ENCODE data around the gene DRD4. TPM values are rescaled to one million over a fixed set of nuclear protein-coding genes. Genes with fewer than 3 reads are reported as not detected.
A peak's percentile ranks its signal among the peaks of the same experiment; 100 is the strongest.

DRD4 gene
- not detected in 2 replicates for total RNA-seq

DNA sequence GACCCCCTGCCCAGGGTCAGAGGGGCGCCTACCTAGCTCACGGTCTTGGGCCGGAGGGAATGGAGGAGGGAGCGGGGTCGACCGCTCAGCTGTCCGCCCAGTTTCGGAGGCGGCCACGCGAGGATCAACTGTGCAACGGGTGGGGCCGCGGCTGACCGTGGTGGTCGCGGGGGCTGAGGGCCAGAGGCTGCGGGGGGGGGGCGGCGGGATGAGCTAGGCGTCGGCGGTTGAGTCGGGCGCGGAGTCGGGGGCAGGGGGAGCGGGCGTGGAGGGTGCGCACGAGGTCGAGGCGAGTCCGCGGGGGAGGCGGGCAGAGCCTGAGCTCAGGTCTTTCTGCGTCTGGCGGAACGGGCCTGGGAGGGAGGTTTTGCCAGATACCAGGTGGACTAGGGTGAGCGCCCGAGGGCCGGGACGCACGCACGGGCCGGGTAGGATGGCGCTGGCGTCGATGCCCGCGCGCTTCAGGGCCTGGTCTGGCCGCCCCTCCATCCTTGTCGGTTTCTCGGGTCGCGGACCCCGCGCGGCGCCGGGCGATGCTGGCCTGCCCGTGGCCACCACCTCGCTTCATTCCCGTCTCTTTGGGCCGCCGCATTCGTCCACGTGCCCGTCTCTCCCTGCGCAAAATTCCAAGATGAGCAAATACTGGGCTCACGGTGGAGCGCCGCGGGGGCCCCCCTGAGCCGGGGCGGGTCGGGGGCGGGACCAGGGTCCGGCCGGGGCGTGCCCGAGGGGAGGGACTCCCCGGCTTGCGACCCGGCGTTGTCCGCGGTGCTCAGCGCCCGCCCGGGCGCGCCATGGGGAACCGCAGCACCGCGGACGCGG lies at the start of gene DRD4:
DRD4 (plus strand) TSS at position 759 of the 822 bp plus-strand sequence; CDS start at position 795, 36 bp downstream.
- TF ChIP-seq, protein P1, sequence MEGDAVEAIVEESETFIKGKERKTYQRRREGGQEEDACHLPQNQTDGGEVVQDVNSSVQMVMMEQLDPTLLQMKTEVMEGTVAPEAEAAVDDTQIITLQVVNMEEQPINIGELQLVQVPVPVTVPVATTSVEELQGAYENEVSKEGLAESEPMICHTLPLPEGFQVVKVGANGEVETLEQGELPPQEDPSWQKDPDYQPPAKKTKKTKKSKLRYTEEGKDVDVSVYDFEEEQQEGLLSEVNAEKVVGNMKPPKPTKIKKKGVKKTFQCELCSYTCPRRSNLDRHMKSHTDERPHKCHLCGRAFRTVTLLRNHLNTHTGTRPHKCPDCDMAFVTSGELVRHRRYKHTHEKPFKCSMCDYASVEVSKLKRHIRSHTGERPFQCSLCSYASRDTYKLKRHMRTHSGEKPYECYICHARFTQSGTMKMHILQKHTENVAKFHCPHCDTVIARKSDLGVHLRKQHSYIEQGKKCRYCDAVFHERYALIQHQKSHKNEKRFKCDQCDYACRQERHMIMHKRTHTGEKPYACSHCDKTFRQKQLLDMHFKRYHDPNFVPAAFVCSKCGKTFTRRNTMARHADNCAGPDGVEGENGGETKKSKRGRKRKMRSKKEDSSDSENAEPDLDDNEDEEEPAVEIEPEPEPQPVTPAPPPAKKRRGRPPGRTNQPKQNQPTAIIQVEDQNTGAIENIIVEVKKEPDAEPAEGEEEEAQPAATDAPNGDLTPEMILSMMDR (conservative IDR thresholded peaks at IDR 0.05; ENCODE audit: low read depth, low read length): no peak
- DNase-seq (ENCODE audit: low read depth): no peak
- H3K4me3 ChIP-seq (ENCODE audit: low read depth, low read length): no peak within 1 kb of the TSS

DNA sequence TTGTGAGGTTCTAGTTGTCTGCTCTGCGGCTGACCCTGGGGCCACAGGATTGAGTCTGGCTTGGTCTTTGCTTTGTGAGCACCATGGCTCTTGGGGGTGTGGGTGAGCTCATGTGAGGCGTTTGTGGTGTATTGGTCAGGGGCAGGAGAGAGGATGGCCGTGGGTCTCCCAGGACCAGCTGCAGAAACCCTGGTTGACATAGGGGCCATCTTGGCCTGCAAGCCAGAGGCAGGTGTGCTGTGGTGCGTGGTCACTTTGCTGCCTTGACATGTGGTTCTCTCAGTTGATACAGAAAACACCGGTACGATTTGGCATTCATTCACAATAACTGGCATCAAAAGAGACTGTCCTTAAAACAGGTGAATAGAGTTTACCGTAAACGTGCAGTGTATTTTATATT lies 49.5 kb upstream of the DRD4 start:
- TF ChIP-seq, protein P1 (conservative IDR thresholded peaks at IDR 0.05; ENCODE audit: low read depth, low read length): no peak
- no peak overlapping the region for H3K4me3 ChIP-seq (ENCODE audit: low read depth, low read length)
- DNase-seq (ENCODE audit: low read depth): no peak

DNA sequence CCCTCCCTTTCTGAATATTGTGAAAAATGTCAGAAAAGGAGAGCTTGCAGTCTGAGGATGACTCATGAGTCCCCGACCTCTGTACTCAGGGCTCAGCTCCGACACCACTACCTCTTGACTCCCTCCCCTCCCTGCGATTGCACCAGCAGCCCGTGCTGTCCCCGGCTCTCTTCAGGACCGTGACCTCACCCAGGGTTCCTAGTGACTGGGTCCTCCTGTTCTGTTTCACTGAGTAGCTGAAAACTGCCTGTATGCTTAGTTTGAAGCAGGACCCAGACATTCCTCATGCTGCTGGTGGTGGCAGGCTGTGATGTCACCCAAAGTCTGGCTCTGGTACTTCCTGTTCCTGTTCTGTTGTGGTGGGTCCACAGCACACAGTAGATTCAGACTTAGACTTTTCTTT lies 49.1 kb upstream of the DRD4 start:
- H3K4me3 ChIP-seq (ENCODE audit: low read depth, low read length): no peak overlapping the region
- peak; percentile 68 for DNase-seq (ENCODE audit: low read depth)

DNA sequence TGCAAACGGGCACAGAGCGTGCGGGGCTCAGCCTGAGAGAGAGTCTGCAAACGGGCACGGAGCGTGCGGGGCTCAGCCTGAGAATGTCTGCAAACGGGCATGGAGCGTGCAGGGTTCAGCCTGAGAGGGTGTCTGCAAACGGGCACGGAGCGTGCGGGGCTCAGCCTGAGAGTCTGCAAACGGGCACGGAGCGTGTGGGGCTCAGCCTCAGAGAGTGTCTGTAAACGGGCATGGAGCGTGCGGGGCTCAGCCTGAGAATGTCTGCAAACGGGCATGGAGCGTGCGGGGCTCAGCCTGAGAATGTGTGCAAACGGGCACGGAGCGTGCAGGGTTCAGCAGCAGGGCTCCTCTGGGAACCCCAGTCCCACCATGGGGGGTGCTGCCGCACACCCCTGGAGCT lies 47.3 kb upstream of the DRD4 start:
- no peak for DNase-seq (ENCODE audit: low read depth)
- no peak overlapping the region for H3K4me3 ChIP-seq (ENCODE audit: low read depth, low read length)
- TF ChIP-seq, protein P1 (conservative IDR thresholded peaks at IDR 0.05; ENCODE audit: low read depth, low read length): no peak

More for the DNA sequence above, 49.1 kb upstream of the DRD4 start:
- TF ChIP-seq, protein P1 (conservative IDR thresholded peaks at IDR 0.05; ENCODE audit: low read depth, low read length): no peak

DNA sequence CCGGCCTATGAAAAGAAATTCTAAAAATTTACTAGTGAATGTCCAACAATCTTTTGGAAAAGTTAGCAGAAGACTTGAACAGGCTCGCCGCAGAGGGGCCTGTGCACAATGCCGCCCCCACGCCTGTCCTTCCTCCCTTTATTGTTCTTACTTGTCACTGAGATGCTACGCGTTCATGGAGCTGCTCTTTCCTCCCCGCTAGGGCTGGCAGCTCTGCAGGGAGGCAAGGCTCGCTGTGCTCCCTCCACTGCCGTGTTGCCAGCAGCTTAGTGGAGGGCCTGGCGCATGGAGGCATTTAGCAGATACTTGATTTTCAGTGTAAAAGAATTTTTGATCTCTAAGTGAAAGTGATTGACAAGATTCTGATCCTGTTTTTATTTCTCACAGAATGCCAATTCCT lies 46.1 kb upstream of the DRD4 start:
- TF ChIP-seq, protein P1 (conservative IDR thresholded peaks at IDR 0.05; ENCODE audit: low read depth, low read length): no peak
- H3K4me3 ChIP-seq (ENCODE audit: low read depth, low read length): no peak overlapping the region
- no peak for DNase-seq (ENCODE audit: low read depth)

DNA sequence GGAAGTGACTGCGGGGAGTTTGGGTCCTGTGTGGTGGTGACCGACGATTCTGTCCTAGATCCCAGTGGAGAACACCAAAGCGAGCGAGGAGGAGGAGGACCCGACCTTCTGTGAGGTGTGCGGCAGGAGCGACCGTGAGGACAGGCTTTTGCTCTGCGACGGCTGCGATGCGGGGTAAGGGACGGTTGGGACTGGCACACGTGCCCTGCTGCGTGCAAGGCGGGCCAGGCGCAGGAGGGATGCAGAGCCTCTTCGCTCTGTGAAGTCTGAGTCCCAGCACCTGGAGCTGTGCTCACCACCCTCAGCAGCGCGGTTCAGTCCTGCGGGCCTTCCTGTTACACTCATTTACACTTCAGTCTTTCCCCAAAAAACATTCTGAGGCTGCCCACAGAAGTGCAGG lies 44.6 kb upstream of the DRD4 start:
- no peak for DNase-seq (ENCODE audit: low read depth)
- TF ChIP-seq, protein P1 (conservative IDR thresholded peaks at IDR 0.05; ENCODE audit: low read depth, low read length): no peak
- H3K4me3 ChIP-seq (ENCODE audit: low read depth, low read length): no peak overlapping the region

DNA sequence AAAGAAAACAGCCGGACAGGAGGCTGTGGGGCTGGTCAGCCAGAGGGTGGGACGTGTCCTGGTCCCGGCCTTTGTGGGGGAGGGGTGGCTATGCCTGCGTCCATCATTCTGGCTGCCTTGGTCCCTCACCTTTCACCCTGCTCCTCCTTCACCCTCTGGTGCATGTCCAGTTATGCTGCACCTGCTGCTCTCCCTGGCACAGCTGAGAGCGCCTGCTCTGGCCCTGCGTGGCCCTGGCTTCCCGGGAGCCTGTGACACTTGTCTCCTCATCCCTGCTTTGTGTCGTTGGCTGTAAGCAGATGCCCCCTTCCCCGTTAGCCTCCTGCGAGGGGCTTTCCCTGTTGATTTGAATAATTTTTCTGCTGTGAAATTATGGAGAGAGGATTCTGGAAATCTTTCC lies 44.2 kb upstream of the DRD4 start:
- H3K4me3 ChIP-seq (ENCODE audit: low read depth, low read length): no peak overlapping the region
- DNase-seq (ENCODE audit: low read depth): no peak
- TF ChIP-seq, protein P1 (conservative IDR thresholded peaks at IDR 0.05; ENCODE audit: low read depth, low read length): no peak

All from epithelial cell of proximal tubule (primary cell).